CD4-positive, alpha-beta T cell treated with Interferon alpha-2 for 1 hour (primary cell): Measurements from ENCODE around the gene PCSK5.
"Not testable (repeated sequence)": the region's sequence is repeated elsewhere in the genome, so short reads cannot be mapped to it uniquely, and the experiment has no call there.

Experiments used
- DNase-seq, 2 donors: peaks; one replicate each; pipeline ENCODE4 v3.0.0-alpha.2; 2020 to 2022

The PCSK5 gene

GRCh38 chr9:75891277-75891741, 836 bp downstream of the PCSK5 start:
- peak; percentile 18 to 45 for DNase-seq

GRCh38 chr9:75891771-75892215, 1.3 kb downstream of the PCSK5 start:
- DNase-seq, result peak in 1 of 2 donors; percentile 6

GRCh38 chr9:75892216-75892911, 1.9 kb downstream of the PCSK5 start:
- peak in 1 of 2 donors; percentile 5 for DNase-seq

- no peak for DNase-seq
These were observed 2.6 kb downstream of the PCSK5 start for GRCh38 chr9:75893106-75893505.

DNA sequence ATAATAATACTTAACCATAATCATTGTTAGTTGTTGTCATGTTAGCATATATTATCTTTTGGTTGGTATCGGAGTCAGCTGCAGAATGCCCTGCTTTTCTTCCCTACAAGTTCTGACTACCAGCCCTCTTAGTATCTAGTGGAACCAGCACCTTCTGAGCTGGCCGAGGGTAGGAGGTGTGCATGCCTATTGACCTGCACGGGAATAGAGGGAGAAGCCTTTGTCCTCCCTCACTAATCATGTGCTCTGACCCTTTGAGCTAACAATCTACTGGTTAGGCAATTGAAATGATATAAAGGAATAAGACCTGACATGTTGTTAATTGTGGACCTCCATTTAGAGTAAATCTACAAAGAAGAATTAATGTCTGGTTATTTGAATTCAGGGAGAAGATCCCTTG, 4.1 kb downstream of the PCSK5 start:
- no peak for DNase-seq

DNA sequence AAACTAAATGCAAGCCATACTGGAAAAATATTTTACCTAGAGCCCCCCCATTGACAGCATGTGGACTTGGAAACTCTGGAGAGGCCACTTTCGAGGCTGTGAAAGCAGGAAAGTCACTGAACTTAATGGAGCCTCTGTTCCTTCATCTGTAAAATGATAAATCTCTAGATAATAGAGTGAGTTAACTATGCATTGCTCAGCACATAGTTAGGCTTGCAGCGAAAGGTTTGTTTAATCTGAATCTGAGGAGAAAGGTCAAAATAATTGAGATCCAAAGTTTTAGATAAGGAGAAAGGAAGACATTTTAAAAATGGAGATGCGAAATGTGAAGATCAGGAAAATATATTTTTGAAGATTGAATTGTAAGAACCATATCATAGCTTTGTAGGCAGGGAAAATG, 4.6 kb downstream of the PCSK5 start:
- no peak for DNase-seq

GRCh38 chr9:75896193-75896592, 5.7 kb downstream of the PCSK5 start:
- no peak for DNase-seq

- not testable (repeated sequence) for DNase-seq
These were observed 10.5 kb downstream of the PCSK5 start for GRCh38 chr9:75900893-75901524.

GRCh38 chr9:75903785-75904360, 13.4 kb downstream of the PCSK5 start:
- no peak for DNase-seq

DNA sequence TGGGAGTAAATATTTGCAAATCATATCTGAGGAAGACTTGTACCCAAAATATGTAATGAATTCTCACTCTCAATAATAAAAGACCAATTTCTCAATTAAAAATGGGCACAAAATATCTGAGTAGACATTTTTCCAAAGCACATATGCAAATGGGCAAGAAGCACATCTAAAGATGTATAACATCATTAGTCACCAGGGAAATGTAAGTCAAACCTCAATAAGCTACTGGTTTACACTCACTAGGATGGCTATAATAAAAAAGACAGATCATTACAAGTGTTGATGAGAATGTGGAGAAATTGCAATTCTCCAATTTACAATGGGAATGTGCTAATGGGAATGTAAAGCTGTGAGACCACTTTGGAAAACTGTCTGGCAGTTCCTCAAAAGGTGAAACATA, 13.9 kb downstream of the PCSK5 start:
- no peak for DNase-seq

GRCh38 chr9:75906531-75906930, 16.1 kb downstream of the PCSK5 start:
- DNase-seq, result no peak

DNA sequence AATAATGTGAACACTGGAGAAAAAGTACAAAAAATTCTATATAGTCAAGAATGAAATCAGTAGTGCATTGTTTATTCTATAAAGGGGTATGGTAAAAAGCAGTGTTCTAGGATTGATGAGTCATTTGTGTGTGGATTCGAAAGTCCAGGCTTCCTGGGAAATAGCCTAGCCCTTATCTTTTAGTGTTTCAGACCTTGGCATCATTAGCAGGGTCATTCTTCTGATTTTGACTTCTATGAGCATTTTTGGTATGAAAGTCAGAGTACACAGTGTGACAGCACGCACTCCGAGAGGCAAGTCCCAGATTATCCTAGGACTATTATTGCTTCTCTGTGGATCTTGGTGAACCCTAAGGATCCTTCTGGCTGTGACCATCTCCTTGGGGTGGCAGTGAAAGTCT, 16.9 kb downstream of the PCSK5 start:
- DNase-seq, result no peak

- DNase-seq, result no peak
These were observed 17.4 kb downstream of the PCSK5 start for GRCh38 chr9:75907923-75908322.

DNA sequence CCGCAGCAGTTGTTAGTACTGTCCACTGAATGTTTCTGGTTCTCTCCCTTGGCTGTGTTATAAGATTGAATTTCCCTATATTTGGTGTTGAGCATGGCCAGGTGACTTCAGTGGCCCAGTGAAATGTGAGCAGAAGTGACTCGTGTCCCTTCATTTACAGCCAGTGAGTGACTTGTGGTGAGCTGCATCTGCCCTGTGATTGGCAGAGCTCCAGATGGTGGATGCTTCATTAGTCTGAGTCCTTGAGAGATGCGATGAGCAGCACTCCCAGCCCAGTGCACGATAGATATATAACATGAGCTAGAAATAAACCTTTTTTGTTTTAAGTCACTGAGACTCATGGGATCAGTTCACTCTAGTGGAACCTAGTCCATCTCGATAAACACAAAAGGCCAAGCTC, 19.3 kb downstream of the PCSK5 start:
- no peak for DNase-seq

GRCh38 chr9:75910731-75911130, 20.3 kb downstream of the PCSK5 start:
- no peak for DNase-seq

DNA sequence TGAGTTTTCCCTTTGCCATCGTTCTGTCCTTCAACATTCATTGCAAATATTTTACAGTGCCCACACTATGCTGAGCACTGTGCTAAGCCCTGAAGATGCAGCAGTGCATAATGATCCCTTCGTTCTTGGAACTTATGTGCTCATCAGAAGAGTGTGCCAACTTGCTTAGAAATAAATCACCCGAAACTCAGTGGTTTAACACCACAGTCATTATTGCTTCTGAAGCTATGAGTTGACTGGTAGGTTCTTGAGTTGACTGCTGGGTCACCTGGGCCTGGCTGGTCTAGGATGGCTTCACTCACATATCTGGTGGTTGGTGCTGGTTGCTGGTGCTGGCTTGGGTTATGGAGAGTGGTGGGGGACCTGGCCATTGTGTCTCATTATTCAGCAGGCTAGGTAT, 20.9 kb downstream of the PCSK5 start:
- DNase-seq, result no peak

DNA sequence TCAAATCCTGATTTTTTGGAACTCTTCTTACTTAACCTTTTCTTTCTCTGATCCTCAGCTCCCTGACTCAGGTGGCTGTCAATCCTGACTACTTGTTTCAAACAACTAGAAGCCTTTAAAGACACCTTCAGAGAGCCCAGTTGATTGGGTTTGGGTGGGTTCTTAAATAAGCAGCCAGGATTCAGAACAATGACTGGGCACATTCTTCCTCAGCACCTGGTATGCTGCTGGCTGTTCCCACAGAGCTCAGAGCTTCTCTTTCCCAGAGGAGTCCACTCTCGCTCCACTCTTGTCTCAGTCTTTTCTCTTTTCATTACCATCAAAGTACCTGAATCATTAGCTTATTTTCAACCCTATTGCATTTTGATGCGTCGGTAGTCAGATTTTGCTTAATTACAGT, 22.5 kb downstream of the PCSK5 start:
- DNase-seq, result no peak

DNA sequence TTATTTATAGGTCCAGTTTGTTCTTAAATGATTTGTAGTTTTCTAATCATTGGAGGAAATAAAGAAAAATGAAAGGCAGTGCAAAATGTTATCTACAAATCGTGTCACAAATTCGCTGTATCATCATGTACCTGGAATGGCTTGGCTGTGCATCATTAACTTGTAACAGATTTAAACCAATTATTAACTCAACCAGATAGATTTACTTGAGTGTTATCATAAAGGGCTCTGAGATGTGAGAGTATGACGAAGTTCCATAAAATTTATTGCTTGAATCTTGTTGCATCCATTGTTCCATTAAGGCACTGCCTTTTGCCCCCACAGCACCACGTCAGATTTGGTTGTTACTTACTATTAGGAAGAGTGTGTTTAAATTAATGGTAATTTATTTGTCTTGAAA, 23.5 kb downstream of the PCSK5 start:
- DNase-seq, result no peak

GRCh38 chr9:75914883-75915452, 24.5 kb downstream of the PCSK5 start:
- no peak for DNase-seq

GRCh38 chr9:75918154-75918553, 27.7 kb downstream of the PCSK5 start:
- no peak for DNase-seq

DNA sequence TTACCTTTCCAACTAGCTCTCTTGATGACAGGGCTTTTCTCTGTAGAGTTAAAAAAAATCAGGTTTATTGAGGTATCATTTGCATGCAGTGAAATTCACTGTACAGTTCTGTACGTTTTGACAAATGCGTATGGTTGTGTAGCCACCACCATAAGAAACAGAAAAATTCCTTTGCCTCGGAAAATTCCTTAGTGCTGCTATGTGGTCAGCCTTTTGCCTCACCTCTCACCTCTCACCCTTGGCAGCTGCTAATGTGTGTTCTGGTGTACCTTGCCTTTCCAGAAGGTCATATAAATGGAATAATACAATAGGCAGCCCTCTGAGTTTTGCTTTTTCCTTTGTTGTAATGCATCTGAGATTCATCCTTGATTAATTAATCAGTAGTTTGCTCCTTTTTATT, 28.4 kb downstream of the PCSK5 start:
- DNase-seq, result no peak

DNA sequence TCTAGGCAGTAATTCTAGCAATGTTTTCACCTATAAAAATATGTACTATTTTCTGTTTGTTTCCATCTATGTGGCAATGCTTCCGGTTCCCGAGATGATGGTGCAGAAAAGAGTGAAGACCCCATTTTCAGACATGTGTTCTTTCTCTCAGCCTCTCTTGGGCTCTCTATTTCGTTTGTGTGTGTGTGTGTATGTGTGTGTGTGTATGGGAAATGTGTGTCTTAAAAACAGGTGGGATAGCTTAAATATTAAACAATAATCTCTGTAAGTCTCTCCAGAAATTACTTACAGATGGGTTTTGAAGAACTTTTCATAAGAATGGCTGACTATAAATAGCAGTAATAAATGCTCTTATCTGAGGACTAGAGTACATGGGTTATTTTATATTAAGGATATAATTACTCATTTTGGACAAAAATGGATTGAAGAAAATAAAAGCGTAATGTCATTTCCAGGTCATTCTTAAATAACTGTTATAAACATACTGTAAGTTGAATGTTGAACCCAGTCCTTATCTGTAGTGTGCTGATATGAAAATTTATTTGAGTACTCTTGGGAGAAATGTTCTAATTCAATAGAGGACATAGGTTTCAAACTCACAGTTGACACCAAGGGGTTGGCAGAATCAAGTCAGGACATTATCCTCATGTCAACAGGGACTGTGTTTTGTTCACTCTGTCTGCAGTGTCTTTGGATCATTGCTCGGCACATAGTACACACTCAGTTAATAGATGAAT, 31.1 kb downstream of the PCSK5 start:
- DNase-seq, result no peak

- DNase-seq, result no peak
These were observed 35.9 kb downstream of the PCSK5 start for GRCh38 chr9:75926385-75926784.
